ENCODE measurements around the gene IER5.

Gene IER5

GRCh38 chr1:181136738-181137122 lies 48.2 kb downstream of the IER5 start:
- H2AK5ac ChIP-seq (ENCODE audit: low read length, severe bottlenecking): peak overlapping the region; percentile 62
- H2BK15ac ChIP-seq (ENCODE audit: low read depth, poor library complexity, severe bottlenecking): no peak overlapping the region
- no peak overlapping the region for H3K4me3 ChIP-seq (ENCODE audit: insufficient read depth in 1 of 2, low read depth in 1 of 2, low read length in 2 of 2)
- peak overlapping the region in 1 of 2 experiments; percentile 49 for H3K4ac ChIP-seq (ENCODE audit: low read depth in 1 of 2, low read length in 2 of 2)
- H3K23ac ChIP-seq (ENCODE audit: low read length in 2 of 2): no peak overlapping the region
- no peak overlapping the region for H2BK5ac ChIP-seq (ENCODE audit: low read depth, low read length, poor library complexity, severe bottlenecking)
- H4K8ac ChIP-seq (ENCODE audit: low read length): peak overlapping the region; percentile 66
- peak overlapping the region; percentile 41 to 78 for H3K18ac ChIP-seq (ENCODE audit: low read depth in 1 of 2, low read length in 2 of 2)
- H3K9ac ChIP-seq (ENCODE audit: low read length): peak overlapping the region; percentile 90
- no peak overlapping the region for H3K27ac ChIP-seq (ENCODE audit: low read length, poor library complexity, severe bottlenecking)
- H3K9me3 ChIP-seq (ENCODE audit: control insufficient read depth, low read length): no peaks in the 10 kb centered on the region
- H2AFZ ChIP-seq (ENCODE audit: low read depth, low read length): no peak overlapping the region
- 95% methylated on average over 5 of the region's 8 CpGs for WGBS
- no peak overlapping the region for H2BK120ac ChIP-seq (ENCODE audit: low read depth, low read length)
- DNase-seq: no peak
- H3K14ac ChIP-seq (ENCODE audit: low read length in 2 of 2): peak overlapping the region in 1 of 2 experiments; percentile 57
- peaks cover 2% of the 10 kb centered on the region for H3K79me1 ChIP-seq (replicated peaks; ENCODE audit: low read length, poor library complexity, severe bottlenecking)
- H3K4me2 ChIP-seq (ENCODE audit: low read length, poor library complexity, severe bottlenecking): no peak overlapping the region
- no peaks in the 10 kb centered on the region for H3K36me3 ChIP-seq (ENCODE audit: control insufficient read depth in 1 of 2, insufficient read depth in 2 of 2, low read depth in 1 of 2, low read length in 2 of 2)
- H3K27me3 ChIP-seq (ENCODE audit: control insufficient read depth in 1 of 2, insufficient read depth in 1 of 2, low read length in 2 of 2): no peaks in the 10 kb centered on the region
- peak overlapping the region; percentile 74 for H4K91ac ChIP-seq (ENCODE audit: low read length)
- peak overlapping the region; percentile 88 to 98 for H2BK12ac ChIP-seq (ENCODE audit: low read length in 2 of 2)
- H3K4me1 ChIP-seq (ENCODE audit: control insufficient read depth, insufficient read depth, low read depth, low read length): peaks cover 42% of the 10 kb centered on the region

GRCh38 chr1:181137217-181137743 lies 48.8 kb downstream of the IER5 start:
- Histone ChIP-seq H2AFZ (ENCODE audit: low read depth, low read length) (no peak overlapping the region), H3K4me3 (ENCODE audit: insufficient read depth in 1 of 2, low read depth in 1 of 2, low read length in 2 of 2) (no peak overlapping the region), H3K4ac (ENCODE audit: low read depth in 1 of 2, low read length in 2 of 2) (no peak overlapping the region), H3K79me1 (replicated peaks; ENCODE audit: low read length, poor library complexity, severe bottlenecking) (peaks cover 2% of the 10 kb centered on the region), H2BK5ac (ENCODE audit: low read depth, low read length, poor library complexity, severe bottlenecking) (no peak overlapping the region), H3K9ac (ENCODE audit: low read length) (no peak overlapping the region), H2BK120ac (ENCODE audit: low read depth, low read length) (no peak overlapping the region), H3K14ac (ENCODE audit: low read length in 2 of 2) (no peak overlapping the region), H2AK5ac (ENCODE audit: low read length, severe bottlenecking) (peak overlapping the region; percentile 60), H2BK15ac (ENCODE audit: low read depth, poor library complexity, severe bottlenecking) (peak overlapping the region; percentile 71), H3K27me3 (ENCODE audit: control insufficient read depth in 1 of 2, insufficient read depth in 1 of 2, low read length in 2 of 2) (no peaks in the 10 kb centered on the region), H4K8ac (ENCODE audit: low read length) (no peak overlapping the region), H3K4me2 (ENCODE audit: low read length, poor library complexity, severe bottlenecking) (no peak overlapping the region), H3K27ac (ENCODE audit: low read length, poor library complexity, severe bottlenecking) (no peak overlapping the region), H3K4me1 (ENCODE audit: control insufficient read depth, insufficient read depth, low read depth, low read length) (peaks cover 44% of the 10 kb centered on the region), H3K9me3 (ENCODE audit: control insufficient read depth, low read length) (no peaks in the 10 kb centered on the region), H3K23ac (ENCODE audit: low read length in 2 of 2) (no peak overlapping the region), H3K36me3 (ENCODE audit: control insufficient read depth in 1 of 2, insufficient read depth in 2 of 2, low read depth in 1 of 2, low read length in 2 of 2) (no peaks in the 10 kb centered on the region), H2BK12ac (ENCODE audit: low read length in 2 of 2) (peak overlapping the region; percentile 21 to 55), H4K91ac (ENCODE audit: low read length) (peak overlapping the region; percentile 46), H3K18ac (ENCODE audit: low read depth in 1 of 2, low read length in 2 of 2) (no peak overlapping the region)
- DNase-seq: no peak
- whole genome bisulfite sequencing: 97% methylated on average over 12 of the region's 12 CpGs

GRCh38 chr1:181139631-181140061 lies 51.1 kb downstream of the IER5 start:
- Histone ChIP-seq H3K27ac (ENCODE audit: low read length, poor library complexity, severe bottlenecking) (no peak overlapping the region), H2BK15ac (ENCODE audit: low read depth, poor library complexity, severe bottlenecking) (peak overlapping the region; percentile 13), H3K18ac (ENCODE audit: low read depth in 1 of 2, low read length in 2 of 2) (peak overlapping the region in 1 of 2 experiments; percentile 42), H3K4me1 (ENCODE audit: control insufficient read depth, insufficient read depth, low read depth, low read length) (peaks cover 36% of the 10 kb centered on the region), H3K27me3 (ENCODE audit: control insufficient read depth in 1 of 2, insufficient read depth in 1 of 2, low read length in 2 of 2) (peaks cover 0 to 11% of the 10 kb centered on the region in 2 experiments), H3K4me3 (ENCODE audit: insufficient read depth in 1 of 2, low read depth in 1 of 2, low read length in 2 of 2) (no peak overlapping the region), H2AFZ (ENCODE audit: low read depth, low read length) (no peak overlapping the region), H2BK120ac (ENCODE audit: low read depth, low read length) (no peak overlapping the region), H3K9me3 (ENCODE audit: control insufficient read depth, low read length) (no peaks in the 10 kb centered on the region), H3K14ac (ENCODE audit: low read length in 2 of 2) (peak overlapping the region in 1 of 2 experiments; percentile 20), H3K9ac (ENCODE audit: low read length) (no peak overlapping the region), H4K91ac (ENCODE audit: low read length) (peak overlapping the region; percentile 70), H2AK5ac (ENCODE audit: low read length, severe bottlenecking) (no peak overlapping the region), H3K79me1 (replicated peaks; ENCODE audit: low read length, poor library complexity, severe bottlenecking) (no peaks in the 10 kb centered on the region), H2BK5ac (ENCODE audit: low read depth, low read length, poor library complexity, severe bottlenecking) (no peak overlapping the region), H3K36me3 (ENCODE audit: control insufficient read depth in 1 of 2, insufficient read depth in 2 of 2, low read depth in 1 of 2, low read length in 2 of 2) (no peaks in the 10 kb centered on the region), H3K23ac (ENCODE audit: low read length in 2 of 2) (no peak overlapping the region), H2BK12ac (ENCODE audit: low read length in 2 of 2) (peak overlapping the region; percentile 20 to 78), H3K4me2 (ENCODE audit: low read length, poor library complexity, severe bottlenecking) (no peak overlapping the region), H3K4ac (ENCODE audit: low read depth in 1 of 2, low read length in 2 of 2) (no peak overlapping the region), H4K8ac (ENCODE audit: low read length) (no peak overlapping the region)
- peak; percentile 42 for DNase-seq
- WGBS: 33% methylated on average over 3 of the region's 5 CpGs

DNA sequence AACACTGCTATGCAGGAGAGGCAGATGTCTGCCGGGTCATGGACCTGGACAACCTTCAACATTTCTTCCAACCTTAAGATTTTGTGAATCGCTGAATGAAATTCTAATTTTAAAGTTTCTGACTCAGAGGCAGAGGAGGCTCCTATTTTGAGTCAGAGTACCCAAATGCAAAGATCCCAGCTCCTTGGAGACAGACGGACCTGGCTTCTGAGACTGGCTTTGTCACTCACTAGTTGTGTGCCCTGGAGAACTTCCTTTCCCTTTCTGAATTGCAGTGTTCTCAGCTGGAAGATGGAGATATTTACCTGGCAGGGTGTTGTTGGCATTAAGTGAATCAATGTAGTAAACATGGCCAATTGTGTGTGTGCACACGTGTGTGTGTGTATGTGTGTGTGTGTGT lies 51.9 kb downstream of the IER5 start:
- no peak overlapping the region for H2BK15ac ChIP-seq (ENCODE audit: low read depth, poor library complexity, severe bottlenecking)
- 80% methylated on average over 4 of the region's 4 CpGs for WGBS
- H2AK5ac ChIP-seq (ENCODE audit: low read length, severe bottlenecking): no peak overlapping the region
- no peak overlapping the region for H3K18ac ChIP-seq (ENCODE audit: low read depth in 1 of 2, low read length in 2 of 2)
- H3K27ac ChIP-seq (ENCODE audit: low read length, poor library complexity, severe bottlenecking): no peak overlapping the region
- H3K4me3 ChIP-seq (ENCODE audit: insufficient read depth in 1 of 2, low read depth in 1 of 2, low read length in 2 of 2): no peak overlapping the region
- H3K36me3 ChIP-seq (ENCODE audit: control insufficient read depth in 1 of 2, insufficient read depth in 2 of 2, low read depth in 1 of 2, low read length in 2 of 2): no peaks in the 10 kb centered on the region
- no peaks in the 10 kb centered on the region for H3K9me3 ChIP-seq (ENCODE audit: control insufficient read depth, low read length)
- H2AFZ ChIP-seq (ENCODE audit: low read depth, low read length): no peak overlapping the region
- peak overlapping the region; percentile 26 for H3K9ac ChIP-seq (ENCODE audit: low read length)
- peaks cover 30% of the 10 kb centered on the region for H3K4me1 ChIP-seq (ENCODE audit: control insufficient read depth, insufficient read depth, low read depth, low read length)
- H4K91ac ChIP-seq (ENCODE audit: low read length): no peak overlapping the region
- no peak overlapping the region for H2BK12ac ChIP-seq (ENCODE audit: low read length in 2 of 2)
- H3K79me1 ChIP-seq (replicated peaks; ENCODE audit: low read length, poor library complexity, severe bottlenecking): no peaks in the 10 kb centered on the region
- peaks cover 0 to 11% of the 10 kb centered on the region in 2 experiments for H3K27me3 ChIP-seq (ENCODE audit: control insufficient read depth in 1 of 2, insufficient read depth in 1 of 2, low read length in 2 of 2)
- H3K4me2 ChIP-seq (ENCODE audit: low read length, poor library complexity, severe bottlenecking): no peak overlapping the region
- H3K4ac ChIP-seq (ENCODE audit: low read depth in 1 of 2, low read length in 2 of 2): no peak overlapping the region
- H2BK120ac ChIP-seq (ENCODE audit: low read depth, low read length): no peak overlapping the region
- no peak overlapping the region for H2BK5ac ChIP-seq (ENCODE audit: low read depth, low read length, poor library complexity, severe bottlenecking)
- no peak overlapping the region for H3K14ac ChIP-seq (ENCODE audit: low read length in 2 of 2)
- H3K23ac ChIP-seq (ENCODE audit: low read length in 2 of 2): no peak overlapping the region
- DNase-seq: no peak
- H4K8ac ChIP-seq (ENCODE audit: low read length): no peak overlapping the region
